OCI-LY7 (cell line): ENCODE measurements around the gene CFAP69. TPM values are rescaled to one million over a fixed set of nuclear protein-coding genes. Genes with fewer than 3 reads are reported as not detected.

Source experiments
- BruUV-seq: library from RNA; stranded (reverse); fragments of 400-500 nt; replicated peaks from 2 replicates; lab custom pipeline; 2021; lab: Mats Ljungman, UMichigan
- CTCF ChIA-PET: fragments of 300-600 bp; sonication (Branson Sonifier 250); formaldehyde crosslinking; loops from one replicate; lab custom pipeline; 2022; ENCODE audit warnings: antibody characterized with exemption; ENCODE audit not compliant: unreplicated experiment; lab: Charles Lee
- POLR2A ChIA-PET: fragments of 300-600 bp; sonication (Branson Sonifier 250); formaldehyde crosslinking; loops from one replicate; lab custom pipeline; 2022; ENCODE audit warnings: antibody characterized with exemption; lab: Charles Lee
- DNase-seq: peaks from one replicate; pipeline ENCODE4 v3.0.0-alpha.2; 2015; ENCODE audit warnings: low spot score
- H2AFZ ChIP-seq: fragments of 200-600 bp; sonication (generic), shearing (Covaris generic); 2 replicates; pipeline ENCODE4 v1.6.1; 2014; ENCODE audit warnings: mild to moderate bottlenecking, antibody characterized with exemption, low read length, moderate library complexity
- H3K27ac ChIP-seq: fragments of 200-600 bp; sonication (generic); 2 replicates; pipeline ENCODE4 v1.5.1; 2014; ENCODE audit warnings: mixed run types, low read depth, mild to moderate bottlenecking, moderate library complexity, low read length, inconsistent platforms; ENCODE audit not compliant: poor library complexity, severe bottlenecking
- H3K36me3 ChIP-seq: fragments of 200-600 bp; sonication (generic); 2 replicates; pipeline ENCODE4 v1.6.1; 2014; ENCODE audit warnings: mild to moderate bottlenecking, antibody characterized with exemption, low read length, moderate library complexity, mixed read lengths; ENCODE audit not compliant: insufficient read depth
- H3K4me1 ChIP-seq: fragments of 200-600 bp; sonication (generic); 2 replicates; pipeline ENCODE4 v1.5.1; 2014; ENCODE audit warnings: mild to moderate bottlenecking, low read length; ENCODE audit not compliant: insufficient read depth, poor library complexity, severe bottlenecking
- H3K4me2 ChIP-seq: fragments of 200-600 bp; sonication (generic); 2 replicates; pipeline ENCODE4 v1.6.1; 2014; ENCODE audit warnings: mild to moderate bottlenecking, low read length
- H3K4me3 ChIP-seq: fragments of 200-600 bp; sonication (generic); 2 replicates; pipeline ENCODE4 v1.5.1; 2014; ENCODE audit warnings: mild to moderate bottlenecking, low read depth, low read length; ENCODE audit not compliant: poor library complexity, severe bottlenecking
- H3K79me2 ChIP-seq: fragments of 200-600 bp; sonication (generic); 2 replicates; pipeline ENCODE4 v1.6.1; 2016; ENCODE audit warnings: low read depth, mild to moderate bottlenecking, low read length, moderate library complexity, mixed read lengths; ENCODE audit not compliant: insufficient read depth
- H3K9me2 ChIP-seq: fragments of 200-600 bp; sonication (generic); 2 replicates; pipeline ENCODE4 v1.6.1; 2016; ENCODE audit warnings: mild to moderate bottlenecking, low read length, mixed read lengths; ENCODE audit not compliant: insufficient read depth
- H3K9me3 ChIP-seq: fragments of 200-600 bp; sonication (generic); 2 replicates; pipeline ENCODE4 v1.6.1; 2014; ENCODE audit warnings: mild to moderate bottlenecking, mixed run types, low read length, mixed read lengths
- H4K20me1 ChIP-seq: fragments of 200-600 bp; sonication (generic); 2 replicates; pipeline ENCODE4 v1.6.1; 2014; ENCODE audit warnings: mild to moderate bottlenecking, antibody characterized with exemption, low read length, moderate library complexity, mixed read lengths; ENCODE audit not compliant: insufficient read depth
- EZH2phosphoT487 ChIP-seq: fragments of 200-600 bp; sonication (generic); IDR thresholded peaks from 2 replicates; pipeline ENCODE4 v1.6.1; 2018; ENCODE audit warnings: low read depth, borderline replicate concordance, mild to moderate bottlenecking, mixed run types, antibody characterized with exemption, low read length, moderate library complexity, mixed read lengths
- intact Hi-C: fragments of 100-400 bp; cut with micrococcal nuclease; formaldehyde crosslinking; loops from one replicate; pipeline ENCODE4 v1.10.0; 2022; ENCODE audit not compliant: unreplicated experiment
- total RNA-seq, 2 experiments: library from RNA; depleted of rRNA in 1 of 2; stranded (reverse); fragments of >200 nt in 1 of 2; shearing (Covaris generic) in 1 of 2; gene quantifications; 2 replicates each; pipeline ENCODE4 v1.2.3, GENCODE V29; 2014 to 2022
- TF ChIP-seq, protein P1 (sequence below): fragments of 200-600 bp; sonication (generic); conservative IDR thresholded peaks from 2 replicates; pipeline ENCODE4 v1.5.1; 2014; ENCODE audit warnings: mild to moderate bottlenecking, antibody characterized with exemption, low read length, moderate library complexity, mixed read lengths

The CFAP69 gene
- total RNA-seq, 2 experiments from 2014 or later, result not detected

DNA sequence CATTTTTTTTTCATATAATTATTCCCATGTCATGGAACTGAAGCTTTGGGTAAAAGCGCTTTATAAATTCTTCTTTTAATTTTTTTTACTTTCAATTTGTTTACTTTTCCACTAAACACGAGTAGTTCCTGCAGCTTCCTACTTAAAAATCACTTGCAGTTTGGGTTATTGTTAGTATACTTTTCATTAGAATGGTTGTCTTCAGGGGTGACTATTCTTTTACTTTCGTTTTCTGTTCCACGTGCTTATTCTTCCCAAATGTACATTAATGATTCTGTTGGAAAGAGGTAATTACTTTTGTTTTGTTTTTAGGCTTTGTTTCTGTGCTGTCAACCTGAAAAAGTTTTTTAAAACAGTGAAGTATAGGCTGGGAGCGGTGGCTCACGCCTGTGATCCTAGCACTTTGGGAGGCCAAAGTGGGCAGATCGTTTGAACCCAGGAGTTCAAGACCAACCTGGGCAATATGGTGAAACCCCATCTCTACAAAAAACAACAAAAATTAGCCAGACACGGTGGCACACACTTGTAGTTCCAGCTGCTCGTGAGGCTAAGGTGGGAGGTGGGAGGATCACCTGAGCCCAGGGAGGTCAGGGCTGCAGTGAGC lies 5.2 kb upstream of the CFAP69 start:
- intact Hi-C loops, result loop anchor here (10.0 kb wide), 1 partner anchor 175 kb away; no protein-coding TSS in a partner anchor
- Histone ChIP-seq H3K4me3 (no peak overlapping the region), H3K4me1 (no peaks in the 10 kb centered on the region), H3K79me2 (no peaks in the 10 kb centered on the region), H4K20me1 (no peaks in the 10 kb centered on the region), H3K4me2 (peak overlapping the region; percentile 26; the same call in 1 of the 2 replicates), H3K9me2 (no peaks in the 10 kb centered on the region), H3K9me3 (no peaks in the 10 kb centered on the region), H3K36me3 (no peaks in the 10 kb centered on the region), H2AFZ (no peak overlapping the region), H3K27ac (no peak overlapping the region)
- CTCF ChIA-PET, result no interaction called here
- no TSS peak for BruUV-seq
- TF ChIP-seq EZH2phosphoT487, result no peak
- TF ChIP-seq, protein P1, sequence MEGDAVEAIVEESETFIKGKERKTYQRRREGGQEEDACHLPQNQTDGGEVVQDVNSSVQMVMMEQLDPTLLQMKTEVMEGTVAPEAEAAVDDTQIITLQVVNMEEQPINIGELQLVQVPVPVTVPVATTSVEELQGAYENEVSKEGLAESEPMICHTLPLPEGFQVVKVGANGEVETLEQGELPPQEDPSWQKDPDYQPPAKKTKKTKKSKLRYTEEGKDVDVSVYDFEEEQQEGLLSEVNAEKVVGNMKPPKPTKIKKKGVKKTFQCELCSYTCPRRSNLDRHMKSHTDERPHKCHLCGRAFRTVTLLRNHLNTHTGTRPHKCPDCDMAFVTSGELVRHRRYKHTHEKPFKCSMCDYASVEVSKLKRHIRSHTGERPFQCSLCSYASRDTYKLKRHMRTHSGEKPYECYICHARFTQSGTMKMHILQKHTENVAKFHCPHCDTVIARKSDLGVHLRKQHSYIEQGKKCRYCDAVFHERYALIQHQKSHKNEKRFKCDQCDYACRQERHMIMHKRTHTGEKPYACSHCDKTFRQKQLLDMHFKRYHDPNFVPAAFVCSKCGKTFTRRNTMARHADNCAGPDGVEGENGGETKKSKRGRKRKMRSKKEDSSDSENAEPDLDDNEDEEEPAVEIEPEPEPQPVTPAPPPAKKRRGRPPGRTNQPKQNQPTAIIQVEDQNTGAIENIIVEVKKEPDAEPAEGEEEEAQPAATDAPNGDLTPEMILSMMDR, result no peak
- POLR2A ChIA-PET, result no interaction called here
- no peak for DNase-seq

DNA sequence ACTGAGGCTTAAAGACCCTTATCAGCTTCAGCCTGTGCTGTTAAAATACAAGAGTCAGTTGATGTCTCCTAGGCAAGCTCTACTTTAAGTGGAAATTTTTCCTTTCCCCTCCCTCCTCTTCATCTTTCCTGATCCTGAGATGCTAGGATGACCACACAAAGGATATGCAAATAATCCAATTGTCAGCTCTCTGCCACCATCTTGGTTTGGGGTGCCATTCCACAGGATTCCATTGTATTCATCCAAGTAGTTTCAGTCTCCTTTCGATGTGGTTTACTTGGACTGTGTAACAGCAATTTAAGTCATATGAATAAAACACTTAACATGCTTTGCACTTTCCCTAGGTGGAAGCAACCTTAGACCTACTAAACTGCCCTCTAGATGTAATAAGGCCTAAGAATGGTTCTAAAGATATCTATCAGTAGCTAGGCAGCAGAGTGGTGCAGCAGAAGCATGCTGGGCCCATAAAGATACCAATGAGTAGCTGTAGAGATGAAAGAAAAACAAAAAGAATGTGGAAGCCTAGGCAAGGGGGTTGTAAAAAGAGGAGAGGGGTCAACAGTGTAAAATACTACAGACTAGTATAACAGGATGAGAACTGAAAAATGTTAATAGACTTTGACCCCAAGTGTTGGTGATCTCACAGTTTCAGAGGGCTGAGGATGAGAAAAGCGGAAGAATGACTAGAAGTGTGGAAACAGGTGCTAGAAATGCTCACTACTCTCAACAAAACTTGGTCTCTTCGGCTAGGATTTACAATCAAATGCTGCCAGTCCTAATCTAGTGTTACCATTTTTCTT lies 2.4 kb upstream of the CFAP69 start:
- H3K4me2 ChIP-seq, result no peak overlapping the region
- no peak overlapping the region for H3K27ac ChIP-seq
- BruUV-seq, result no TSS peak
- peak; percentile 17 for DNase-seq
- ChIA-PET CTCF (no interaction called here), POLR2A (interaction anchor here (0.9 kb wide), 1 partner anchor 166 kb away, joined by 3 read pairs; no protein-coding TSS in a partner anchor)
- no peaks in the 10 kb centered on the region for H3K4me1 ChIP-seq
- no peaks in the 10 kb centered on the region for H3K79me2 ChIP-seq
- TF ChIP-seq, protein P1, result no peak
- TF ChIP-seq EZH2phosphoT487, result no peak
- H3K4me3 ChIP-seq, result no peak overlapping the region
- intact Hi-C loops, result loop anchor here (10.0 kb wide), 1 partner anchor 172 kb away; no protein-coding TSS in a partner anchor
- H3K36me3 ChIP-seq, result no peaks in the 10 kb centered on the region
- H3K9me2 ChIP-seq, result no peaks in the 10 kb centered on the region
- H3K9me3 ChIP-seq, result no peaks in the 10 kb centered on the region
- H2AFZ ChIP-seq, result no peak overlapping the region
- H4K20me1 ChIP-seq, result no peaks in the 10 kb centered on the region
